ENCODE measurements around the gene CAMK2D. TPM values are rescaled to one million over a fixed set of nuclear protein-coding genes. Genes with fewer than 3 reads are reported as not detected.
A peak's percentile ranks its signal among the peaks of the same experiment; 100 is the strongest.

The CAMK2D gene
- total and polyA plus RNA-seq, 2 experiments from 2014 or later = 4.9 to 14.6 TPM

- Histone ChIP-seq H3K4me3 (no peak overlapping the region), H4K20me1 (replicated peaks; ENCODE audit: insufficient read depth) (no peaks in the 10 kb centered on the region), H3K4me2 (peak overlapping the region; percentile 31; the same call in 1 of the 2 replicates), H3K9me2 (ENCODE audit: insufficient read depth) (no peaks in the 10 kb centered on the region), H3K27ac (ENCODE audit: low read depth) (peak overlapping the region; percentile 87), H2AFZ (no peak overlapping the region), H3K4me1 (ENCODE audit: insufficient read depth) (peaks cover 22% of the 10 kb centered on the region), H3K27me3 (ENCODE audit: insufficient read depth) (no peaks in the 10 kb centered on the region), H3K36me3 (ENCODE audit: insufficient read depth) (no peaks in the 10 kb centered on the region), H3K79me2 (replicated peaks; ENCODE audit: insufficient read depth) (no peaks in the 10 kb centered on the region), H3F3A (replicated peaks; ENCODE audit: low read depth) (no peaks in the 10 kb centered on the region)
- H3K27ac Mint-ChIP-seq = peak overlapping the region; percentile 91
- peak overlapping the region; percentile 9; the same call in 2 of the 3 replicates for H3K4me3 Mint-ChIP-seq
- H3K9me3 Mint-ChIP-seq = no peaks in the 10 kb centered on the region
- no peaks in the 10 kb centered on the region for H3K36me3 Mint-ChIP-seq (ENCODE audit: low read depth)
- peaks cover 30% of the 10 kb centered on the region for H3K4me1 Mint-ChIP-seq
- ATAC-seq = peak; percentile 94
- peak; percentile 73 for DNase-seq (ENCODE audit: low spot score)
- no peaks in the 10 kb centered on the region for H3K27me3 Mint-ChIP-seq (ENCODE audit: insufficient read depth, low read depth, poor library complexity)
- peak; percentile 85; the same call in 1 of the 2 replicates for TF ChIP-seq ZNF114 (CRISPR knock-in tag; IDR thresholded peaks at IDR 0.05)
- no peak for TF ChIP-seq POLR2AphosphoS5 (IDR thresholded peaks at IDR 0.05; ENCODE audit: low read depth)
- no peak for TF ChIP-seq NANOG (IDR thresholded peaks at IDR 0.05; ENCODE audit: borderline replicate concordance)
- TF ChIP-seq, protein P1, sequence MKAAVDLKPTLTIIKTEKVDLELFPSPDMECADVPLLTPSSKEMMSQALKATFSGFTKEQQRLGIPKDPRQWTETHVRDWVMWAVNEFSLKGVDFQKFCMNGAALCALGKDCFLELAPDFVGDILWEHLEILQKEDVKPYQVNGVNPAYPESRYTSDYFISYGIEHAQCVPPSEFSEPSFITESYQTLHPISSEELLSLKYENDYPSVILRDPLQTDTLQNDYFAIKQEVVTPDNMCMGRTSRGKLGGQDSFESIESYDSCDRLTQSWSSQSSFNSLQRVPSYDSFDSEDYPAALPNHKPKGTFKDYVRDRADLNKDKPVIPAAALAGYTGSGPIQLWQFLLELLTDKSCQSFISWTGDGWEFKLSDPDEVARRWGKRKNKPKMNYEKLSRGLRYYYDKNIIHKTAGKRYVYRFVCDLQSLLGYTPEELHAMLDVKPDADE (IDR thresholded peaks at IDR 0.05) = peak; percentile 66
- TF ChIP-seq CTCF (conservative IDR thresholded peaks at IDR 0.05; ENCODE audit: low read depth in 2 of 2) = no peak
- TF ChIP-seq, protein P2, sequence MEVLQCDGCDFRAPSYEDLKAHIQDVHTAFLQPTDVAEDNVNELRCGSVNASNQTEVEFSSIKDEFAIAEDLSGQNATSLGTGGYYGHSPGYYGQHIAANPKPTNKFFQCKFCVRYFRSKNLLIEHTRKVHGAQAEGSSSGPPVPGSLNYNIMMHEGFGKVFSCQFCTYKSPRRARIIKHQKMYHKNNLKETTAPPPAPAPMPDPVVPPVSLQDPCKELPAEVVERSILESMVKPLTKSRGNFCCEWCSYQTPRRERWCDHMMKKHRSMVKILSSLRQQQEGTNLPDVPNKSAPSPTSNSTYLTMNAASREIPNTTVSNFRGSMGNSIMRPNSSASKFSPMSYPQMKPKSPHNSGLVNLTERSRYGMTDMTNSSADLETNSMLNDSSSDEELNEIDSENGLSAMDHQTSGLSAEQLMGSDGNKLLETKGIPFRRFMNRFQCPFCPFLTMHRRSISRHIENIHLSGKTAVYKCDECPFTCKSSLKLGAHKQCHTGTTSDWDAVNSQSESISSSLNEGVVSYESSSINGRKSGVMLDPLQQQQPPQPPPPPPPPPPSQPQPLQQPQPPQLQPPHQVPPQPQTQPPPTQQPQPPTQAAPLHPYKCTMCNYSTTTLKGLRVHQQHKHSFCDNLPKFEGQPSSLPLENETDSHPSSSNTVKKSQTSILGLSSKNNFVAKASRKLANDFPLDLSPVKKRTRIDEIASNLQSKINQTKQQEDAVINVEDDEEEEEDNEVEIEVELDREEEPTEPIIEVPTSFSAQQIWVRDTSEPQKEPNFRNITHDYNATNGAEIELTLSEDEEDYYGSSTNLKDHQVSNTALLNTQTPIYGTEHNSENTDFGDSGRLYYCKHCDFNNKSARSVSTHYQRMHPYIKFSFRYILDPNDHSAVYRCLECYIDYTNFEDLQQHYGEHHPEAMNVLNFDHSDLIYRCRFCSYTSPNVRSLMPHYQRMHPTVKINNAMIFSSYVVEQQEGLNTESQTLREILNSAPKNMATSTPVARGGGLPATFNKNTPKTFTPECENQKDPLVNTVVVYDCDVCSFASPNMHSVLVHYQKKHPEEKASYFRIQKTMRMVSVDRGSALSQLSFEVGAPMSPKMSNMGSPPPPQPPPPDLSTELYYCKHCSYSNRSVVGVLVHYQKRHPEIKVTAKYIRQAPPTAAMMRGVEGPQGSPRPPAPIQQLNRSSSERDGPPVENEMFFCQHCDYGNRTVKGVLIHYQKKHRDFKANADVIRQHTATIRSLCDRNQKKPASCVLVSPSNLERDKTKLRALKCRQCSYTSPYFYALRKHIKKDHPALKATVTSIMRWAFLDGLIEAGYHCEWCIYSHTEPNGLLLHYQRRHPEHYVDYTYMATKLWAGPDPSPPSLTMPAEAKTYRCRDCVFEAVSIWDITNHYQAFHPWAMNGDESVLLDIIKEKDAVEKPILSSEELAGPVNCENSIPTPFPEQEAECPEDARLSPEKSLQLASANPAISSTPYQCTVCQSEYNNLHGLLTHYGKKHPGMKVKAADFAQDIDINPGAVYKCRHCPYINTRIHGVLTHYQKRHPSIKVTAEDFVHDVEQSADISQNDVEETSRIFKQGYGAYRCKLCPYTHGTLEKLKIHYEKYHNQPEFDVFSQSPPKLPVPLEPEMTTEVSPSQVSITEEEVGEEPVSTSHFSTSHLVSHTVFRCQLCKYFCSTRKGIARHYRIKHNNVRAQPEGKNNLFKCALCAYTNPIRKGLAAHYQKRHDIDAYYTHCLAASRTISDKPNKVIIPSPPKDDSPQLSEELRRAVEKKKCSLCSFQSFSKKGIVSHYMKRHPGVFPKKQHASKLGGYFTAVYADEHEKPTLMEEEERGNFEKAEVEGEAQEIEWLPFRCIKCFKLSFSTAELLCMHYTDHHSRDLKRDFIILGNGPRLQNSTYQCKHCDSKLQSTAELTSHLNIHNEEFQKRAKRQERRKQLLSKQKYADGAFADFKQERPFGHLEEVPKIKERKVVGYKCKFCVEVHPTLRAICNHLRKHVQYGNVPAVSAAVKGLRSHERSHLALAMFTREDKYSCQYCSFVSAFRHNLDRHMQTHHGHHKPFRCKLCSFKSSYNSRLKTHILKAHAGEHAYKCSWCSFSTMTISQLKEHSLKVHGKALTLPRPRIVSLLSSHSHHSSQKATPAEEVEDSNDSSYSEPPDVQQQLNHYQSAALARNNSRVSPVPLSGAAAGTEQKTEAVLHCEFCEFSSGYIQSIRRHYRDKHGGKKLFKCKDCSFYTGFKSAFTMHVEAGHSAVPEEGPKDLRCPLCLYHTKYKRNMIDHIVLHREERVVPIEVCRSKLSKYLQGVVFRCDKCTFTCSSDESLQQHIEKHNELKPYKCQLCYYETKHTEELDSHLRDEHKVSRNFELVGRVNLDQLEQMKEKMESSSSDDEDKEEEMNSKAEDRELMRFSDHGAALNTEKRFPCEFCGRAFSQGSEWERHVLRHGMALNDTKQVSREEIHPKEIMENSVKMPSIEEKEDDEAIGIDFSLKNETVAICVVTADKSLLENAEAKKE (CRISPR knock-in tag; IDR thresholded peaks at IDR 0.05) = peak; percentile 100
These were observed 115.1 kb downstream of the CAMK2D start for GRCh38 chr4:113646442-113646822.
